K562 (cell line): ENCODE data around the gene SDE2. TPM values are rescaled to one million over a fixed set of nuclear protein-coding genes. Genes with fewer than 3 reads are reported as not detected.
A peak's percentile ranks its signal among the peaks of the same experiment; 100 is the strongest.

ENCODE experiments used
- ATAC-seq: fragments of 200-7000 bp; cut with Tn5 transposase; 3 replicates; pipeline ENCODE4 v1.9.1; 2020; ENCODE audit warnings: moderate library complexity
- BruUV-seq: library from RNA; stranded (reverse); fragments of 400-500 nt; replicated peaks from 2 replicates; lab custom pipeline; 2021; lab: Mats Ljungman, UMichigan
- CTCF ChIA-PET: fragments of 300-600 bp; formaldehyde crosslinking; extraction: SDS; loops from one replicate; lab custom pipeline; 2021; ENCODE audit warnings: low intra/inter-chr PET ratio; lab: Yijun Ruan, JAX
- POLR2A ChIA-PET: fragments of 300-600, 350-650 bp; sonication (Branson Sonifier 250); formaldehyde crosslinking; extraction: SDS; loops from one replicate; lab custom pipeline; 2021; ENCODE audit warnings: antibody characterized with exemption, inconsistent platforms; lab: Yijun Ruan, JAX
- DNase-seq, 4 experiments: peaks; one replicate each; pipeline versions ENCODE4 v3.0.0 to v3.0.0-alpha.2; 2011 to 2018; ENCODE audit warnings: low spot score in 3 of 4, mixed read lengths in 3 of 4; ENCODE audit errors: extremely low read depth in 1 of 4
- FAIRE-seq: peaks from 2 replicates; lab custom pipeline; 2011; peaks lifted over from hg19 to GRCh38; lab: Jason Lieb, UNC
- H2AFZ ChIP-seq: 2 replicates; pipeline ENCODE4 v1.6.0; 2011; ENCODE audit warnings: low read depth, low read length, control low read depth, inconsistent platforms
- H3K27ac ChIP-seq: fragments of 200-600 bp; 3 replicates; pipeline ENCODE4 v1.8.0; 2011; ENCODE audit warnings: low read depth, mild to moderate bottlenecking, control low read depth, inconsistent platforms, low read length, moderate library complexity, mixed read lengths; ENCODE audit errors: extremely low read depth
- H3K27me3 ChIP-seq, 2 experiments: fragments of 300-600 bp in 1 of 2; 2 replicates in 1 of 2; 3 replicates in 1 of 2; pipeline versions ENCODE4 v1.6.0 to v1.8.0; 2011; ENCODE audit warnings: inconsistent platforms in 2 of 2, low read length in 2 of 2, mild to moderate bottlenecking in 1 of 2, mixed read lengths in 1 of 2, moderate library complexity in 1 of 2; ENCODE audit not compliant: control insufficient read depth in 2 of 2, insufficient read depth in 2 of 2
- H3K36me3 ChIP-seq: fragments of 300-600 bp; 3 replicates; pipeline ENCODE4 v1.8.0; 2011; ENCODE audit warnings: mild to moderate bottlenecking, low read length, inconsistent platforms; ENCODE audit not compliant: control insufficient read depth, insufficient read depth
- H3K4me1 ChIP-seq, 2 experiments: fragments of 200-600 bp in 1 of 2; replicated peaks in 1 of 2; 2 replicates in 1 of 2; 3 replicates in 1 of 2; pipeline versions ENCODE4 v1.5.1 to v1.8.0; 2011; ENCODE audit warnings: inconsistent platforms in 2 of 2, low read length in 2 of 2, mild to moderate bottlenecking in 1 of 2, mixed read lengths in 1 of 2, moderate library complexity in 1 of 2; ENCODE audit not compliant: control insufficient read depth in 2 of 2, insufficient read depth in 2 of 2
- H3K4me2 ChIP-seq: 2 replicates; pipeline ENCODE4 v1.6.1; 2011; ENCODE audit warnings: low read length, control low read depth, inconsistent platforms, mixed read lengths; ENCODE audit not compliant: insufficient read depth
- H3K4me3 ChIP-seq: fragments of 200-600 bp; sonication (generic), shearing (Covaris generic); 2 replicates; pipeline ENCODE4 v1.5.1; 2016; ENCODE audit warnings: control low read depth, inconsistent platforms
- H3K79me2 ChIP-seq: fragments of 200-600 bp; 3 replicates; pipeline ENCODE4 v1.8.0; 2011; ENCODE audit warnings: low read length, inconsistent platforms; ENCODE audit not compliant: control insufficient read depth, insufficient read depth
- H3K9ac ChIP-seq, 2 experiments: 2 replicates each; pipeline versions ENCODE4 v1.6.0 to v1.6.1; 2011; ENCODE audit warnings: low read depth in 2 of 2, low read length in 2 of 2, control low read depth in 1 of 2, inconsistent platforms in 1 of 2, mild to moderate bottlenecking in 1 of 2, mixed read lengths in 1 of 2; ENCODE audit not compliant: insufficient read depth in 1 of 2
- H3K9me1 ChIP-seq: one replicate; pipeline ENCODE4 v1.6.0; 2011; ENCODE audit warnings: inconsistent platforms, mild to moderate bottlenecking, low read length, moderate library complexity; ENCODE audit not compliant: control insufficient read depth, insufficient read depth
- H3K9me3 ChIP-seq: replicated peaks from 2 replicates; pipeline ENCODE4 v1.5.1; 2011; ENCODE audit warnings: low read depth, low read length, inconsistent platforms; ENCODE audit not compliant: control insufficient read depth, insufficient read depth
- H4K20me1 ChIP-seq: replicated peaks from 2 replicates; pipeline ENCODE4 v1.6.1; 2011; ENCODE audit warnings: low read length, inconsistent platforms, mixed read lengths; ENCODE audit not compliant: control insufficient read depth, insufficient read depth
- CAMTA2 ChIP-seq: fragments of 250-450 bp; sonication (Bioruptor Pico); conservative IDR thresholded peaks from 2 replicates; pipeline ENCODE4 v1.5.1; 2022
- CBFA2T3 ChIP-seq: fragments of 450-650 bp; IDR thresholded peaks from 2 replicates; pipeline ENCODE4 v1.6.1; 2017
- FOS ChIP-seq: IDR thresholded peaks from 3 replicates; pipeline ENCODE4 v1.6.1; 2011; ENCODE audit not compliant: insufficient read length; ENCODE audit errors: extremely low read depth
- FOXJ3 ChIP-seq: sonication (generic); formaldehyde crosslinking; IDR thresholded peaks from 2 replicates; pipeline ENCODE4 v1.4.0; 2020; ENCODE audit warnings: mild to moderate bottlenecking, missing genetic modification reagents
- KDM5B ChIP-seq: fragments of 200-600 bp; sonication (generic); IDR thresholded peaks from 2 replicates; pipeline ENCODE4 v1.6.1; 2012; ENCODE audit warnings: low read depth, mild to moderate bottlenecking, moderate library complexity, low read length, control low read depth, inconsistent platforms; ENCODE audit not compliant: insufficient replicate concordance
- MIER1 ChIP-seq: fragments of 450-650 bp; IDR thresholded peaks from 2 replicates; pipeline ENCODE4 v1.6.1; 2016; ENCODE audit warnings: antibody characterized with exemption, mild to moderate bottlenecking, low read depth
- NCOR1 ChIP-seq: fragments of 450-650 bp; IDR thresholded peaks from 2 replicates; pipeline ENCODE4 v1.6.1; 2016; ENCODE audit warnings: mild to moderate bottlenecking, moderate library complexity
- PHF21A ChIP-seq: fragments of 450-650 bp; IDR thresholded peaks from 2 replicates; pipeline ENCODE4 v1.6.1; 2017; ENCODE audit warnings: low read depth, borderline replicate concordance
- SIN3A ChIP-seq, 2 experiments: fragments of 150-350 bp in 1 of 2; IDR thresholded peaks; 2 replicates each; pipeline ENCODE4 v1.6.1; 2011 to 2016; ENCODE audit warnings: borderline replicate concordance in 2 of 2, low read depth in 2 of 2, low read length in 2 of 2, mild to moderate bottlenecking in 2 of 2, moderate library complexity in 2 of 2; ENCODE audit not compliant: control insufficient read depth in 1 of 2
- SLC30A9 ChIP-seq: fragments of 250-450 bp; sonication (Bioruptor Pico); IDR thresholded peaks from 2 replicates; pipeline ENCODE4 v1.8.0; 2022; ENCODE audit warnings: mild to moderate bottlenecking, moderate library complexity
- SMC3 ChIP-seq: conservative IDR thresholded peaks from 2 replicates; pipeline ENCODE4 v1.6.1; 2011; ENCODE audit warnings: low read depth, low read length, improper control_type of control experiment; ENCODE audit not compliant: insufficient read depth
- ZKSCAN8 ChIP-seq: fragments of 200-800 bp; sonication (Bioruptor generic); IDR thresholded peaks from 2 replicates; pipeline ENCODE4 v1.6.1; 2016; ENCODE audit warnings: missing genetic modification characterization, missing compliant biosample characterization
- ZNF165 ChIP-seq: fragments of 250-450 bp; sonication (Bioruptor Pico); IDR thresholded peaks from 2 replicates; pipeline ENCODE4 v1.4.0; 2020; ENCODE audit warnings: borderline replicate concordance
- ZNF444 ChIP-seq: fragments of 250-450 bp; sonication (Bioruptor Pico); IDR thresholded peaks from 2 replicates; pipeline ENCODE4 v1.4.0; 2020; ENCODE audit warnings: mild to moderate bottlenecking, moderate library complexity
- ZNF699 ChIP-seq: fragments of 250-450 bp; sonication (Bioruptor Pico); IDR thresholded peaks from 2 replicates; pipeline ENCODE4 v1.8.0; 2021; ENCODE audit warnings: mild to moderate bottlenecking, moderate library complexity; ENCODE audit not compliant: insufficient replicate concordance
- WGBS: fragments of 100-300 bp; shearing (Covaris generic); methylation state at CpG from one replicate; pipeline ENCODE4 v1.1.6; 2016; ENCODE audit warnings: low coverage, mixed read lengths; ENCODE audit not compliant: insufficient coverage; ENCODE audit errors: missing lambda C conversion rate; 5-methylcytosine and 5-hydroxymethylcytosine counted together
- in situ Hi-C: fragments of 300-500 bp; cut with MboI; formaldehyde crosslinking; loops from 4 replicates; pipeline ENCODE4 v1.15.0; 2018; ENCODE audit warnings: inconsistent platforms, mixed read lengths
- intact Hi-C: fragments of 100-400 bp; cut with micrococcal nuclease; formaldehyde crosslinking; loops from 2 replicates; pipeline ENCODE4 v1.14.2; 2022
- polyA plus RNA-seq, 8 experiments: library from polyadenylated mRNA; depleted of rRNA in 4 of 8; stranded (reverse) in 5 of 8; unstranded in 3 of 8; fragments of >200 nt; fragmentation: Nextera tagmentation in 2 of 8; fragmentation: Illumina TruSeq in 1 of 8; extraction: Ambion mirVana in 2 of 8; extraction: Trizol in 1 of 8; gene quantifications; 2 replicates each; pipeline versions ENCODE4 v1.2.1 to v1.2.3, GENCODE V29; 2011 to 2014; ENCODE audit warnings: inconsistent platforms in 1 of 8, missing spikeins in 1 of 8
- total RNA-seq, 7 experiments: library from RNA; depleted of rRNA in 6 of 7; stranded (reverse); fragments of >200 nt in 6 of 7; fragmentation: Illumina TruSeq in 2 of 7; extraction: Trizol in 2 of 7; gene quantifications; 2 replicates each; pipeline versions ENCODE4 v1.2.1 to v1.2.3, GENCODE V29; 2011 to 2021; ENCODE audit warnings: low replicate concordance in 1 of 7
- TF ChIP-seq, protein P1 (sequence below): fragments of 250-450 bp; sonication (Bioruptor Pico); IDR thresholded peaks from 2 replicates; pipeline ENCODE4 v1.5.0; 2020; ENCODE audit warnings: mild to moderate bottlenecking, borderline replicate concordance
- TF ChIP-seq, protein P2 (sequence below): IDR thresholded peaks from 2 replicates; pipeline ENCODE4 v1.6.1; 2011; ENCODE audit warnings: borderline replicate concordance, low read depth, mild to moderate bottlenecking, moderate library complexity, low read length; ENCODE audit not compliant: insufficient read depth, poor library complexity, severe bottlenecking

Gene SDE2
- total and polyA plus RNA-seq, 9 of the 15 experiments (the other 6 are each of a cell fraction or from before 2014, with no cell fraction given) = 14.3 to 62.3 (median 46.0) TPM

DNA sequence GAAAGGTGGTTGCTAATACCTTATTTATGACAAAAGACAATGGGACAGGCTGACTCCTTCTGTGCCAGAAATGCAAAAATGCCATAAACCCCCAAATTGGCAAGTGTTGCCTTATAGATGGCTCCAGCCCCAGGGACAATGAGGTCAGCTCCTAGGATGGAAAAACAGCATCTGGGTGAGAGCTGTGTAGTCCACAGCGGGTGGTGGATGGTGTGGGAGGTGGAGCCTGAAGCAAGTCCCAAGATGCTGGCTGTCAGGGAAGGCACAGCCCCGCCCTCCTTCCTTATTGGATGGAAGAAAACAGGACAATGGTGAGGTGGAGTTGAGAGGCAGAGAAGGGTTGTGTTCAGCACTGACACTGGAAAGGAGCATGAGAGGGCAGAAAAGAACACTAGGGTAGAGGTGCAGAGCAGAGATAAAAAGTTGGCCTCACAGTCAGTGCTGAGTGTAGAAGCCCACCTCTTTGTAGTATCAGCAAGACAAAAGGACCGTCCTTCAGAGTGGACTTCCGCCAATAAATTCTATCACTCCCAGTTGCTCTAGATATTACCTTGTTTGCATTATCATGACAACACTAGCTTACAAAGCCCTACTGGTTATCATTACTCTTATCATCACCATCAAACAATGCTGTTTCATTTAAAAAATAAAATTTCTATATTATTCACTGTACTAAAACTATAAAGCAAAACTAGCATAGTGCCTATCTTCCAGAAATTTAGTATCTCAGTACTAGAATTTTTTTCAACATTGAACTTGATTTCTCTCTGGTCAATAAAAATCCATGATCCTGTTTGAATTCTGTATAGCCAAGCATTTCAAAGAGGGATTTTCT, 3.7 kb upstream of the SDE2 start:
- peak overlapping the region; percentile 92 for H2AFZ ChIP-seq
- peaks cover 49 to 56% of the 10 kb centered on the region in 2 experiments for H3K4me1 ChIP-seq
- peaks cover 10% of the 10 kb centered on the region for H3K36me3 ChIP-seq
- peak overlapping the region; percentile 98 for H3K27ac ChIP-seq
- CTCF ChIA-PET = interaction anchor here (1.1 kb wide), 1 partner anchor 62 kb away, joined by 3 read pairs; no protein-coding TSS in a partner anchor
- H4K20me1 ChIP-seq = no peaks in the 10 kb centered on the region
- DNase-seq (peak; percentile 81 to 100 (median 88)), FAIRE-seq (peak; percentile 97), ATAC-seq (peak; percentile 85)
- POLR2A ChIA-PET = interaction anchor here (0.5 to 7.5 kb wide), 8 partner anchors 19 to 1303 kb away, joined by 3 to 100 read pairs (median 4); partner anchors contain the start of gene H3-3A
- WGBS = 1% methylated on average over 4 of the region's 4 CpGs
- no TSS peak for BruUV-seq
- no peaks in the 10 kb centered on the region for H3K27me3 ChIP-seq
- no peaks in the 10 kb centered on the region for H3K9me3 ChIP-seq
- intact Hi-C loops (no loop called here), in situ Hi-C loops (no loop called here)
- peaks cover 25% of the 10 kb centered on the region for H3K79me2 ChIP-seq
- no peaks in the 10 kb centered on the region for H3K9me1 ChIP-seq
- no peak overlapping the region for H3K4me3 ChIP-seq
- peak overlapping the region; percentile 75 for H3K4me2 ChIP-seq
- peak overlapping the region; percentile 56 to 96; a peak in 3 of 4 replicates for H3K9ac ChIP-seq
- TF ChIP-seq CBFA2T3 (peak; percentile 97), ZKSCAN8 (CRISPR knock-in tag) (no peak), KDM5B (peak; percentile 61), CAMTA2 (CRISPR knock-in tag) (no peak), ZNF444 (CRISPR knock-in tag) (no peak), NCOR1 (peak; percentile 89), FOS (peak; percentile 20), SLC30A9 (CRISPR knock-in tag) (no peak), SIN3A (IDR thresholded peaks at IDR 0.05; ENCODE audit: borderline replicate concordance in 2 of 2, control insufficient read depth in 1 of 2, low read depth in 2 of 2, low read length in 2 of 2) (no peak), SMC3 (no peak), MIER1 (no peak; the same call in none of the 2 replicates), ZNF699 (no peak), ZNF165 (CRISPR knock-in tag) (no peak), PHF21A (no peak), FOXJ3 (CRISPR knock-in tag) (no peak)
- TF ChIP-seq, protein P1, sequence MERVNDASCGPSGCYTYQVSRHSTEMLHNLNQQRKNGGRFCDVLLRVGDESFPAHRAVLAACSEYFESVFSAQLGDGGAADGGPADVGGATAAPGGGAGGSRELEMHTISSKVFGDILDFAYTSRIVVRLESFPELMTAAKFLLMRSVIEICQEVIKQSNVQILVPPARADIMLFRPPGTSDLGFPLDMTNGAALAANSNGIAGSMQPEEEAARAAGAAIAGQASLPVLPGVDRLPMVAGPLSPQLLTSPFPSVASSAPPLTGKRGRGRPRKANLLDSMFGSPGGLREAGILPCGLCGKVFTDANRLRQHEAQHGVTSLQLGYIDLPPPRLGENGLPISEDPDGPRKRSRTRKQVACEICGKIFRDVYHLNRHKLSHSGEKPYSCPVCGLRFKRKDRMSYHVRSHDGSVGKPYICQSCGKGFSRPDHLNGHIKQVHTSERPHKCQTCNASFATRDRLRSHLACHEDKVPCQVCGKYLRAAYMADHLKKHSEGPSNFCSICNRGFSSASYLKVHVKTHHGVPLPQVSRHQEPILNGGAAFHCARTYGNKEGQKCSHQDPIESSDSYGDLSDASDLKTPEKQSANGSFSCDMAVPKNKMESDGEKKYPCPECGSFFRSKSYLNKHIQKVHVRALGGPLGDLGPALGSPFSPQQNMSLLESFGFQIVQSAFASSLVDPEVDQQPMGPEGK = no peak
- TF ChIP-seq, protein P2, sequence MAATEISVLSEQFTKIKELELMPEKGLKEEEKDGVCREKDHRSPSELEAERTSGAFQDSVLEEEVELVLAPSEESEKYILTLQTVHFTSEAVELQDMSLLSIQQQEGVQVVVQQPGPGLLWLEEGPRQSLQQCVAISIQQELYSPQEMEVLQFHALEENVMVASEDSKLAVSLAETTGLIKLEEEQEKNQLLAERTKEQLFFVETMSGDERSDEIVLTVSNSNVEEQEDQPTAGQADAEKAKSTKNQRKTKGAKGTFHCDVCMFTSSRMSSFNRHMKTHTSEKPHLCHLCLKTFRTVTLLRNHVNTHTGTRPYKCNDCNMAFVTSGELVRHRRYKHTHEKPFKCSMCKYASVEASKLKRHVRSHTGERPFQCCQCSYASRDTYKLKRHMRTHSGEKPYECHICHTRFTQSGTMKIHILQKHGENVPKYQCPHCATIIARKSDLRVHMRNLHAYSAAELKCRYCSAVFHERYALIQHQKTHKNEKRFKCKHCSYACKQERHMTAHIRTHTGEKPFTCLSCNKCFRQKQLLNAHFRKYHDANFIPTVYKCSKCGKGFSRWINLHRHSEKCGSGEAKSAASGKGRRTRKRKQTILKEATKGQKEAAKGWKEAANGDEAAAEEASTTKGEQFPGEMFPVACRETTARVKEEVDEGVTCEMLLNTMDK = no peak
